Esophagus squamous epithelium (tissue), 5 donors: Measurements from ENCODE around the gene ASIP. TPM values are rescaled to one million over a fixed set of nuclear protein-coding genes. Genes with fewer than 3 reads are reported as not detected.

Source experiments
- DNase-seq: peaks from one replicate; lab custom pipeline; 2025; lab: John Stamatoyannopoulos, UW
- H3K27ac ChIP-seq, 4 donors: fragments of 200-600 bp; sonication (generic); one replicate each; pipeline ENCODE4 v1.5.1; 2016 to 2019; ENCODE audit warnings: mild to moderate bottlenecking in 1 of 4
- H3K27me3 ChIP-seq, 4 donors: fragments of 200-600 bp; sonication (generic); 1 replicate in 3 of 4; 2 replicates in 1 of 4; pipeline versions ENCODE4 v1.5.1 to v1.6.0; 2017 to 2021; ENCODE audit warnings: antibody characterized with exemption in 1 of 4
- H3K36me3 ChIP-seq, 3 donors: fragments of 200-600 bp; sonication (generic); one replicate each; pipeline ENCODE4 v1.5.1; 2016 to 2019
- H3K4me1 ChIP-seq, 3 donors: fragments of 200-600 bp; sonication (generic); one replicate each; pipeline ENCODE4 v1.5.1; 2017 to 2019
- H3K4me3 ChIP-seq, 4 donors: fragments of 200-600 bp; sonication (generic); 1 replicate in 3 of 4; 2 replicates in 1 of 4; pipeline ENCODE4 v1.5.1; 2016 to 2019; ENCODE audit warnings: mild to moderate bottlenecking in 2 of 4, moderate library complexity in 1 of 4
- H3K9me3 ChIP-seq, 3 donors: fragments of 200-600 bp; sonication (generic); one replicate each; pipeline ENCODE4 v1.5.1; 2016 to 2019
- CTCF ChIP-seq, 6 experiments: fragments of 450-650 bp in 4 of 6; fragments of 200-600 bp in 2 of 6; sonication (generic) in 2 of 6; IDR thresholded peaks; one replicate each; pipeline ENCODE4 v1.5.1; 2016 to 2019; ENCODE audit warnings: antibody characterized with exemption in 6 of 6, mild to moderate bottlenecking in 4 of 6, moderate library complexity in 4 of 6
- POLR2A ChIP-seq, 4 donors: fragments of 450-650 bp; IDR thresholded peaks; one replicate each; pipeline ENCODE4 v1.6.1; 2017; ENCODE audit warnings: antibody characterized with exemption in 4 of 4, mild to moderate bottlenecking in 4 of 4, moderate library complexity in 3 of 4
- WGBS, 2 donors: methylation state at CpG; one replicate each; pipeline ENCODE4 v1.1.5; 2018; 5-methylcytosine and 5-hydroxymethylcytosine counted together
- intact Hi-C: fragments of 100-400 bp; cut with DNase I; formaldehyde crosslinking; loops from one replicate; pipeline ENCODE4 v1.15.0; 2022
- total RNA-seq, 4 donors: library from RNA; depleted of rRNA; stranded (reverse); fragments of >200 nt; gene quantifications; one replicate each; pipeline ENCODE4 v1.1.0, GENCODE V29; 2016
- donor health status: DM: yes; HTN: yes; CAD: no.

Gene ASIP
- total RNA-seq, 4 donors from 2014 or later: not detected

- no peak overlapping the region for H3K27ac ChIP-seq
- DNase-seq: no peak
- H3K4me3 ChIP-seq: no peak overlapping the region
- H3K9me3 ChIP-seq: no peaks in the 10 kb centered on the region
- whole genome bisulfite sequencing, 2 donors: 96 to 100% methylated on average over 1 to 9 of the region's 11 CpGs
- H3K4me1 ChIP-seq: no peaks in the 10 kb centered on the region
- TF ChIP-seq POLR2A (IDR thresholded peaks at IDR 0.05): no peak
- no peak for TF ChIP-seq CTCF (IDR thresholded peaks at IDR 0.05)
- H3K36me3 ChIP-seq: peaks cover 22 to 100% (median 62%) of the 10 kb centered on the region in 3 donors
- H3K27me3 ChIP-seq: no peaks in the 10 kb centered on the region
- intact Hi-C loops: no loop called here
Measured at GRCh38 chr20:34290471-34290870, 49.2 kb downstream of the ASIP start.

GRCh38 chr20:34292496-34292895 lies 51.3 kb downstream of the ASIP start:
- intact Hi-C loops: no loop called here
- WGBS, 2 donors: 93 to 95% methylated on average over 3 of the region's 3 CpGs

GRCh38 chr20:34293119-34293518 lies 51.9 kb downstream of the ASIP start:
- DNase-seq: no peak
- no peak for TF ChIP-seq POLR2A (IDR thresholded peaks at IDR 0.05)
- no peak for TF ChIP-seq CTCF (IDR thresholded peaks at IDR 0.05)
- no peaks in the 10 kb centered on the region for H3K9me3 ChIP-seq
- peaks cover 0 to 10% (median 0%) of the 10 kb centered on the region in 3 donors for H3K4me1 ChIP-seq
- H3K4me3 ChIP-seq: no peak overlapping the region
- intact Hi-C loops: no loop called here
- peaks cover 21 to 74% (median 50%) of the 10 kb centered on the region in 3 donors for H3K36me3 ChIP-seq
- 84 to 88% methylated on average over 3 to 4 of the region's 5 CpGs for WGBS, 2 donors
- no peaks in the 10 kb centered on the region for H3K27me3 ChIP-seq
- no peak overlapping the region for H3K27ac ChIP-seq

More at GRCh38 chr20:34292496-34292895, 51.3 kb downstream of the ASIP start:
- H3K27me3 ChIP-seq: no peaks in the 10 kb centered on the region
- H3K9me3 ChIP-seq: no peaks in the 10 kb centered on the region
- TF ChIP-seq POLR2A (IDR thresholded peaks at IDR 0.05): no peak
- TF ChIP-seq CTCF (IDR thresholded peaks at IDR 0.05): no peak
- peaks cover 0 to 10% (median 0%) of the 10 kb centered on the region in 3 donors for H3K4me1 ChIP-seq
- H3K27ac ChIP-seq: no peak overlapping the region
- H3K4me3 ChIP-seq: no peak overlapping the region
- H3K36me3 ChIP-seq: peaks cover 21 to 81% (median 56%) of the 10 kb centered on the region in 3 donors
- DNase-seq: no peak

- Histone ChIP-seq H3K9me3 (no peaks in the 10 kb centered on the region), H3K4me3 (no peak overlapping the region), H3K27me3 (no peaks in the 10 kb centered on the region), H3K4me1 (peaks cover 0 to 10% (median 0%) of the 10 kb centered on the region in 3 donors), H3K36me3 (peaks cover 21 to 70% (median 46%) of the 10 kb centered on the region in 3 donors), H3K27ac (no peak overlapping the region)
- DNase-seq: no peak
- intact Hi-C loops: no loop called here
- TF ChIP-seq CTCF (IDR thresholded peaks at IDR 0.05): no peak
- no peak for TF ChIP-seq POLR2A (IDR thresholded peaks at IDR 0.05)
- 73 to 74% methylated on average over 7 of the region's 7 CpGs for WGBS, 2 donors
Measured at GRCh38 chr20:34293589-34293988, 52.4 kb downstream of the ASIP start.

GRCh38 chr20:34294563-34294962 lies 53.3 kb downstream of the ASIP start:
- Histone ChIP-seq H3K4me3 (no peak overlapping the region), H3K4me1 (peaks cover 0 to 15% (median 0%) of the 10 kb centered on the region in 3 donors), H3K9me3 (no peaks in the 10 kb centered on the region), H3K27me3 (no peaks in the 10 kb centered on the region), H3K27ac (no peak overlapping the region), H3K36me3 (peaks cover 21 to 60% (median 40%) of the 10 kb centered on the region in 3 donors)
- WGBS, 2 donors: 79 to 89% methylated on average over 7 of the region's 7 CpGs
- DNase-seq: no peak
- no peak for TF ChIP-seq CTCF (IDR thresholded peaks at IDR 0.05)
- no peak for TF ChIP-seq POLR2A (IDR thresholded peaks at IDR 0.05)
- intact Hi-C loops: no loop called here
